ENCODE measurements around the gene SPAG6. TPM values are rescaled to one million over a fixed set of nuclear protein-coding genes. Genes with fewer than 3 reads are reported as not detected.
A peak's percentile ranks its signal among the peaks of the same experiment; 100 is the strongest.
"Not testable (repeated sequence)": the region's sequence is repeated elsewhere in the genome, so short reads cannot be mapped to it uniquely, and the experiment has no call there.

Gene SPAG6
- 0.02 and 1.4 TPM in 2 replicates for total RNA-seq (2014; rRNA removed; shearing (Covaris generic))

DNA sequence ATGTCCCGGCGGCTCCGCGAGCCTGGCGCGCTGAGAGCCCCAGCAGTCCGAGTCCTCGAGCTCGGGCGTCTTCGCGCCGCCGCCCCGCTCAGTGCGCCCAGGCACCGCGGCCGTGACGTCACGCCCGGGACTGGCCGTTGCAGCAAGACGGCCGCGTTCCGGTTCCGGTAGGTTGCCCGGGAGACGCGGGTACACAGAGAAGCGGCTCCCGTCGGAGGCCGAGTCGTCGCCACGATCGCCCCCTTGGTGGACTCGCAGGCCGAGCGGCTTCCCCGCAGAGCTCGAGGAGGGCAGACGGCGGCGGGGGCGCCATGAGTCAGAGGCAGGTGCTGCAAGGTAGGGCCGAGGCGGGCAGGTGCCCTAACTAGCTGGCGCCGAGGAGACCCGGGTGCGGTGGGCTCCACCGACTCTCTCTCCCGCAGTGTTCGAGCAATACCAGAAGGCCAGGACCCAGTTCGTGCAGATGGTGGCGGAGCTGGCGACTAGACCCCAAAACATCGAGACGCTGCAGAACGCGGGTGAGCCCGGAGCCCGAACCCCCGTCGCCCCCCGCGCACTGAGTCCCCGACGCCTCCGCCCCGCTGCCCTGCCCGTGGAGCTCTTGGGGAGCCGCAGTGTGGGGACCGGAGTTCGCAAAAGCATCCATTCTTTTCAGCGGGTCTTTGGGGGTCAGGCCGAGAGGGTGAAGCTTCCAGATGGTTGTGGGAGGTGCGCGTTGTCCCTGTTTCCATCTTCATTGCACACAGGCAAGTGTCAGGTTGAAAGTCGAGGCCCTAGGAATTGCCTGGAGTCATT lies at the start of gene SPAG6:
Gene SPAG6, plus strand, starts transcription at position 196 of the 795 bp plus-strand sequence. Its CDS starts 116 bp downstream, at position 312.
- no peak for DNase-seq (ENCODE audit: low read depth)

DNA sequence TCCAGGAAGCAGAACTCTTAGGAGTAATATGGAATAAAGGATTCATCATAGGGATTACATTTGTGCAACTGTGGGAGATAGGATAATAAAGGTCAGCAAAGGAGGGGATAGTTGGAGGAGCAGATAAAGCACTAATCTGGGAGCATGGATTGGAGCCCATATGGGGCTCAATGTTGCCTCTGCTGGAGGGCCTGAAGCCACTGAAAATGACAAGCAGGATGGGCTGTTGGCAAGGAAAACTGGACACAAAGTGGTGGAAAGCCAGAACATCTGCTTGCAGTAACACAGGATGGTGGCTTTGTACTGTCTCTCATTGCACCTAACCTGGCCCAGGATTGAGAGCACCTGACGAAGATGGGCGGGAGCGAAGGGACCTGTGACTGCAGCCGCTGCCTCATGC lies 44.1 kb upstream of the SPAG6 start:
- no peak for DNase-seq (ENCODE audit: low read depth)

DNA sequence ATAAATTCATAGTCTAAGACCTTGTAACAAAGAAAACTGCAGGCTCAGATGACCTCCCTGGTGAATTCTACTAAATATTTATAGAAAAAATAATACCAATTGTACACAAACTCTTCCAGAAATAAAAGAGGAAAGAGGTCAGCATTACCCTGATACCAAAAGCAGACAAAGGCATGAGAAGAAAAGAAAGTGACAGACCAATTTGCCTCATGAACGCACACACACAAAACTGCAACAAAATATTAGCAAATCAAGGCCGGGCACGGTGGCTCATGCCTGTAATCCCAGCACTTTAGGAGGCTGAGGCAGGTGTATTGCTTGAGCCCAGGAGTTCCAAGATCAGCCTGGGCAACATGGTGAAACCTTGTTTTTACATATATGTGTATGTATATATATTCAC lies 41.8 kb upstream of the SPAG6 start:
- no peak for DNase-seq (ENCODE audit: low read depth)

DNA sequence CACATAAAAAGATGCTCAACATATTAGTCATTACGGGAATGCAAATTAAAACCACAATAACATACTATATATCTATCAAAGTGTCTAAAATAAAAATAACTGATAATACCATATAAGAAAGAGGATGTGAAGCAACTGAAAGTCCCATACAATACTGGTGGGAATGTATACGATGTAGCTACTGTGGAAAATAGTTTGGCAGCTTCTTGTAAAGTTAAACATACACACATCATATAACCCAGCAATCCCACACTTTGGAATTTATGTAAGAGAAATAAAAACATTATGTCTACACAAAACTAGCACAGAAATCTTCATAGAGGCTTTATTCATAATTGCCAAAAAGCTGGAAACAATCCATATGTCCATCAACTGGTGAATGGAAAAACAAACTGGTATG lies 39.6 kb upstream of the SPAG6 start:
- no peak for DNase-seq (ENCODE audit: low read depth)

DNA sequence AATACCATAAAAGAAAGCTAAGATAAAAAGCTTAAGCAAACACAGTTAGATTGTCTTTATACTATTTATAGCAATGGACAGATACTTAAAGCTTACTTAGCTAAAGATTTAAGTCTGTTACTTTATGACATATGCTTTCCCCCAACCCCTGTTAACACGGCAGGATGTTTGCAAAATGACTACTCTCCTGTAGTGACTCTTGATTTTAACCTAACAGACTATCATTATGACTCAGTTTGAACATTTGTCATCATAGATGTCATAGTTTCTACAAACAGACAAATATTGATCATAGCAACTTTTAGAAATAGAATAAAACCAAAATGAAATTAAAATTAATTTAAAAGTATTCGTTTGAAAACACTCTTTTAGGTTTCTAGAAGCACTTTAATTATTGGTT lies 36.9 kb upstream of the SPAG6 start:
- peak; percentile 8 for DNase-seq (ENCODE audit: low read depth)

DNA sequence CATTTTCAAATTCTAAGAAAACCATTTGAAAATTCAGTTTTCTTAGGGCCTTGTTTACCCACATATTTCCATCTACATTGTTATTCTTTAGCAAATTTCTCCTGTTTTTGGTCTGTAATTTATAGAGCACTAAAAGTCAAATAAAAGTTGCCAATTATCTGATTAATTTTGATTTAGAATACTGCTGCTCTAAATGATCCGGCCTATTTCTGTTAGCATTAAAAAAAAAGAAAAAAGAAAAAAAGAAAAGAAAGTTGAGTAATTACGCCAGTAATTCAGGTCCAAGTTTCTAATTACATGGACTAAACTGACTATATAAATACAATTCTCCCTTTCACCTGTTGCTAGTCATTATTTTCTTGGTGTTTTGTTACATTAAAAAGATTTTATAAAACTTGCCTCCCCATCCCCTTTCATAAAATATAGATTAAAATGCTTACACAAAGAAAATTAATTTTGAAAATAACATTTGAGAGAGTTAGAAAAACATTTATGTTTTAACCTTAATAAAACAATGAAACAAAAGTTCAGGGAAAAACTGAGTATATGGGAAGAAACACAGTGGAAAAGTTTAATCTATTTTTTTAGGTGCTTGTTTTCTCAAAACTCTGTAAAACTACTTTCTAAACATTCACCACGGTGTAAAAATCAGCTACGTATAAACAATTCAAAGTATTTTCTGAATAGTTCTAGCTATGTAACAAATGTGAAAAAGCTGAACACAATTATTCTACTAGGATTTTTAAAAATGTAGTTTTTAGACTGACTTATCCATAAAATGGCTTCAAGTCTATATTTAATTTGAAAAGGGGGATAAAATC lies 35.9 kb upstream of the SPAG6 start:
- DNase-seq (ENCODE audit: low read depth), result no peak

DNA sequence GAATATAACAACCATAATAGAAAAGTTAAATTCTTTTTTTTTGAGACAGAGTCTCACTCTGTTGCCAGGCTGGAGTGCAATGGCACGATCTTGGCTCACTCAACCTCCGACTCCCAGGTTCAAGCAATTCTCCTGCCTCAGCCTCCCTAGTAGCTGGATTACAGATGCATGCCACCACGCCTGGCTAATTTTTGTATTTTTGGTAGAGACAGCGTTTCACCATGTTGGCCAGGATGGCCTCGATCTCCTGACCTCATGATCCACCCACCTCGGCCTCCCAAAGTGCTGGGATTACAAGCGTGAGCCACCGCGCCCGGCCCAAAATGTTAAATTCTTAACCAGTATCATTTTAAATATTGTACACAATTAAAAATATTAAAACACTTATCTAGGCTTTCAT lies 35.3 kb upstream of the SPAG6 start:
- not testable (repeated sequence) for DNase-seq (ENCODE audit: low read depth)

DNA sequence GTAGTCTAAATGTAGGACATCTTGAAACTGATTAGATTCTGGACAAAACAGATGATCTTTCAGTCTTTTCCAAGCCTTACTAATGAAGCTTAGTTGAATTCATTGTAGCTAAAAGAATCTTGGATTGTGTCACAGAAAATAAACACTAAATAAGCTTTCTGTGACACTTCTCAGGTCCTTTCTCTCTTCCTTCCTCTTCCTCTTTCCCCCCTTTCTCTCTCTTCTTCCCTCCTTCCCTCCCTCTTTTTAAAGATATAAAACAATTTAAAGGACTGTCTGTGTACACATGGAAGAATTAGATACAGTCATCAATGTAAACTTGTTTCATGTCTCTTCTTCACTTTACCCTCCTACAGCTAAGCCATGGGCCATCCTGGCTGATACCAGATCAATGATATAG lies 34.4 kb upstream of the SPAG6 start:
- no peak for DNase-seq (ENCODE audit: low read depth)

DNA sequence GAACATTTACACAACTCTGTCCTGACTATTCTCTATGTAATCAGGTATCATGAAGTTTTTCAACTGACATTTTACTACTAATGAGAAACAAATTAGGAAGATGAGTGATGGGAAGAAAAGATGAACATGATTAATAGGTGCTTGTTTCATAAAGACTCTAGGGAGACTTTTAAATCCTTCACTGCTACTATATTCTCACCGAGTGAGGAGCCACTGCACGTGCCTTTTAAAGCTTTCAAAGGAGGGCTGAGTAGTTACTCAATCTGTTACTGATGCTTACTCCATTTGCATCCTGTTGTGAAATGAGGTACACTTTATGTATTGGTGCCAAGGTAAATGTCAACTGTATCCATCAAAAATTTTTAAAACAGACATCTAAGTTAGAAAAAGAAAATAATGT lies 30.4 kb upstream of the SPAG6 start:
- DNase-seq (ENCODE audit: low read depth), result no peak

DNA sequence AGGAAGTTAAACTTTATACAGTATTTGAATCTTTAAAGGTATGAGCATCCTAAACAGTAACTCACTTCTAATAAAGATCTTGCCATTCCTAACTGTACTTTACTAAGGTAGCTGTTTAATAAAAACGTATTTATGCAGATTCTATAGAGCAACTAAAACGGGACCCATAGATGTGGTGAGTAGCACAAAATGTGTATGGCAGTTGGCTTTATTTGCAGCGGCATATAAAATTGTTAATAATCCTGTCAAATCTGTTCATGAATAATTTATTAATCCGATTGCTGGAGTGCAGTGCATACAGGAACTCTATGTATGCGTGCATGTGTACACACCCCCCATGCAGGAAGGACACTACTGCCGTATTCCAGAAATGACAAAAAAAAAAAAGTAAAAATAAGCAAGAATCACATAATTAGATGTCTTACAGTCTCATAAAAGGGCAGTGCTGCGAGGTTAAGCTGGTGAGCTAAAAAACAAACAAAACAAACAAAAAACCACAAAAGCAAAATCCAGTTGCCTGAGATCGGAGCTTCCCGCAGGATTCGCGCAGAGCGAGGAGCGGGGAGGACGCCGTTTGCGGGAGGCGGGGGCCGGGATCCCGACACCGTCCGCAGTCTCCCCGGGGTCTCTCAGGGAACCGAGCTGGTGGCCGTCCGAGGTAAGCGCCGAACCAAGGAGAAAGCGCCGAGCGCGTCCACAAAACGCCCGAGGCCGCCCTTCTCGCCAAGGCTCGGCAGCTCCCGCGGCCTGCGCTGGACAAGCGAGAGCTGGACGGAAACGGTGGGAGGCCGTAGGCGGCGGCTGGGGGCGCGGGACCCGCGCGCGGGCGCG lies 29.6 kb upstream of the SPAG6 start:
- DNase-seq (ENCODE audit: low read depth), result no peak

DNA sequence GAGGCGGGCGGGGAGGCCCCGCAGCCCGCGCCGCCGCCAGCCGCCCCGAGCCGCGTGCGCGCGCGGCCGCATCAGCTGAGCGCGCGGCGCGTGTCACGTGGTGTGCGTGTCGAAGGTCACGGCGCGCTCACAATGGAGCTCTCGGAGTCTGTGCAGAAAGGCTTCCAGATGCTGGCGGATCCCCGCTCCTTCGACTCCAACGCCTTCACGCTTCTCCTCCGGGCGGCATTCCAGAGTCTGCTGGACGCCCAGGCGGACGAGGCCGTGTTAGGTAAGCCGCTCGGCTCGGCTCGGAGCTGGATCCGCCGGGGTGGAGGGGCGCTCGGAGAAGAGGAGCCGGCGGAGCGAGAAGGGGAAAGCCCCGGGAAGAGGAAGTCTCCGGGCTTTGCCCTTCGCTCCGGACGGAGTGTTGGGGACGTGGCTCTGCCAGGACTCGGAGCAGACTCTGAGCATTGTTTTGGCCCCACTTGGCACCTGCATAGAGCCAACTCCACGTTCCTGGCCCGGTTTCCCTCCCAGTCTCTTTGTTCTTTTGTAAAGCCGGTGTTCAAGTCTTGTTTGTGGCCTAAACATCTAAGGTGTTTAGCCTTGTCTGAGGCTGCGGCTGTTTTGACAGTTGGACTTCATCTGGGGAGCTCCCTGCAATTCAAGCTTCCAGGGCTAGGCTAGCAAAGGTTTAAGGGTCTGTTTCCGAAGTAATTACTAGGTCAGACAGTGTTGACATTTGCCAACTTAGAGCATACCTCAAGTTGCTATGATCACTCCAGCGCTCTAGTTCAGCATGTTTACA lies 28.8 kb upstream of the SPAG6 start, which contains the start of gene COMMD3:
Gene COMMD3, plus strand, starts transcription at position 103 of the 790 bp plus-strand sequence. Its CDS starts 30 bp downstream, at position 133.
- DNase-seq (ENCODE audit: low read depth), result peak; percentile 68

DNA sequence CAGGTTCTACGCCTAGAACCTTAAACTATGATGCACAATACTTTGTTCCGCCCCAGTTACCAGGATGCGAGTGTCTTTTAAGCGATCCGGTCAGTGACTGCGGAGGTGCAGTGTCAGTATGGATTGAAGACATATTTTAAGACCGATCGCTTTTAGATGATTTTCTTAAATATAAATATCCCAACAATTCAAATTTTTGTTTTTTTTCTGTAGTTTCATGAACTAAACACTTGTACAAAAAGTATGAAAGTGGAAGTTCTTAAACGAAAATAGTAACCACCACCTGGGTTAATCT lies 28.3 kb upstream of the SPAG6 start:
- DNase-seq (ENCODE audit: low read depth), result no peak

DNA sequence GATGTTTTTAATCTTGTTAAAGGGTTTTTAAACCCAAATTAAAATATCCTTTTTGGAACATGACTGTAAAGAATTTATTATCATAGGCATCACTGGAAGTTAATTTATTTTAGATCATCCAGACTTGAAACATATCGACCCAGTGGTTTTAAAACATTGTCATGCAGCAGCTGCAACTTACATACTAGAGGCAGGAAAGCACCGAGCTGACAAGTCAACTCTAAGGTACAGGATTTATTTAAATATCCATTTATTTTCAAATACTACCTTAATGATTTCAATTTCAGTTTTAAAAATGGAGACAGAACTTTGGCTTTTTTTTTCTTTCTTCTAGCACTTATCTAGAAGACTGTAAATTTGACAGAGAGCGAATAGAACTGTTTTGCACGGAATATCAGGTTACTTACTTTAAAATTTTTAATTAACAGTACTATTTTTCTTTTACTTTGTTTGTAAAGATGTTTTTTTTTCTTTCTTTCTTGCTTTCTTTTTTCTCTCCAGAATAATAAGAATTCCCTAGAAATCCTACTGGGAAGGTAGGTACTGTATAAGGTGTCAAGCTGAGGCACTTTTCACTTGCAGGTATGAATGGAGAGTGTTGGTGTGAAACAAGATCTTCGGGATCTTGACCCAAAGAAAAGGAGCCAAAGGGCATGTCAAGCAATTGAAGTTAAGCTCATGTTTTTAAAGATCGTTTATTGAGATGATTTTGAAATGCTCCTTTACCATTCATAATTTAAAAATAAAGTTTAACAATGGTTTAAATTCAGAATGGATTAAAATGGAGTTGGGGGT lies 27.3 kb upstream of the SPAG6 start:
- no peak for DNase-seq (ENCODE audit: low read depth)

DNA sequence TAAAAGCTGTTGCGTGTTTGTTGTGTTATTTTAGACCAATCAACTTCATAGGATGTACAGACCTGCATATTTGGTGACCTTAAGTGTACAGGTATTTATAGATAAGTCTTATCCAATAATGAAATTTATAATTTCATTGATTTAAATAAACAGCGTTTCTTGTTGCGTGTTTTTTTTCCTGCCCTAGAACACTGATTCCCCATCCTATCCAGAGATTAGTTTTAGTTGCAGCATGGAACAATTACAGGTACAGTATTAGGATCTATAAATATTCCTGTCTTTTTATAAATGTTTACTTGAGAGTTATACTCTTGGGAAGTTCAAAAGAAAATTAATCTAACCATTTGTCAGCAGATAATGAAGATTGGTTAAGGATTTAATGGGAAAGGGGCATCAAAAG lies 26.5 kb upstream of the SPAG6 start:
- no peak for DNase-seq (ENCODE audit: low read depth)

DNA sequence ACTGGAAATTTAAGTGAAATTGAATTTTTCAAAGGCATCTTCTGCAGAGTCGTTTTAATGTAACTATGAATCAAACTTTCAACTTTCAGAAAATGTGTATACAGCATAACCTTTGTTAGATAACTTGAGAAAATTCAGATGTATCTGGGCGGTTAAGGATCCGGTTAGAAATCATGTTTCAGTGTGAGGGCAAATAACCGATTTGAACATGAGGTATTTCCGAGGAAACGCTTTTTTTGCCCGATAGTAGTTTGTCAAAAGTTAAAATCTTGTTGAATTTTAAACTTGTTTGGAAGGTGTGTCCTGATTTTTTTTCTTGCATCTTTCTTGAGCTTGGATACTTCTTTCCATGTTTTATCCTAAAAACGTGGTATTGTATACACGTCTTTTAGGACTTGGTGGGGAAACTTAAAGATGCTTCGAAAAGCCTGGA lies 25.7 kb upstream of the SPAG6 start:
- no peak for DNase-seq (ENCODE audit: low read depth)

DNA sequence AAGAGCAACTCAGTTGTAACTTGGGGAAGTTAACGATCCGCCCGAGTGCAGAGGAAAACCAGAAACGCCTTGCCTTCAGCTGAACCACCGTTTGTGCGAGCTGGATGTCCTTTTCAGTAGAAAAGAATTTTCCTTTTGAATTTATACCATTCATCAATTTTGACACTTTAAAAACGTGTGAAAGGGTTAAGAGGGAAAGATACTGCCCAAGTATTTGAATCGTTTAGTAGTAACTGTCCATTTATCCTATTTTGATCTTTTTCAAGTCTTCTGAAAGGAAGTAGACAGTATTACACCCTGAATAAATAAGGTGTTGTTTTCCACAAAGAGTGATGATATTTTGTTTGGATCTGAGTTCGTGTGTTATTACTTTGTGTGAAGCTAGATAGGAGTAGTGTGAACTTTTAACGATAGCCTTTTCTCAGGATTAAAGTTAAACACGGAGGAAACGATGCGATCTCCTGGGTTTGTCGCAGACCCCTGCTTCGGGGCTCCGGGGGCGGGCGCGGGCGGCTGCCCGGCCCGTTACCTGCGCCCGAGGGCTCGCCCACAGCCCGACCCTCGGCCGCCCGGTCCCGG lies 25.2 kb upstream of the SPAG6 start:
- no peak for DNase-seq (ENCODE audit: low read depth)

DNA sequence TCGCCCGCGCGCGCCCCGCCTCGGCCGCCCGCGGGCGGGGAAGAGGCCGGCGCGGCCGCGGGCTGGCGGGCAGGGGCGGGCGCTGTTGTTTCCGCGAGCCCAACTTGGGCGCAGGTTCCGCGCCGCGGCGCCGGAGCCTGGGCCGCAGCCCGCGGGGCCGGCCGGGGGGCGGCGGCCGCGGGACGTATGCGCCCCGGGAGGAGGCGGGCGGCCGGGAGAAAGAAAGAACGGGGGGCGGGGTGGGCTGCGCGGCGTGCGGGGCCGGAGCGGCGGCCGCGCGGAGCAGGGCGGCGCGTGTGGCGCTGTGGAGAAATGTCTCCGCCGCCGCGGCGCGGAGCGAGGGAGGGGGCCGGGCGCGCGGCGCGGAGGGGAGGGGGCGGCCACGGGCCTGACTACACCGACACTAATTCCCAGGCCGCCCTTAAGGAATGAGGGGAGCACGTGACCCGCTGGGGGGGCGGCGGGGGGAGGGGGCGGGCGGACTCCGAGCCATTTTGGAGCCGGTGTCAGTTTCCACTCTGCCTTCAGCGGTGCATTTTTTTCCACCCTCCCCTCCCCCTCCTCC lies 24.6 kb upstream of the SPAG6 start, which contains the start of gene BMI1:
Gene BMI1, plus strand, starts transcription at position 509 of the 565 bp plus-strand sequence. CDS start 5,351 bp downstream, outside the sequence.
- DNase-seq (ENCODE audit: low read depth), result peak; percentile 57

DNA sequence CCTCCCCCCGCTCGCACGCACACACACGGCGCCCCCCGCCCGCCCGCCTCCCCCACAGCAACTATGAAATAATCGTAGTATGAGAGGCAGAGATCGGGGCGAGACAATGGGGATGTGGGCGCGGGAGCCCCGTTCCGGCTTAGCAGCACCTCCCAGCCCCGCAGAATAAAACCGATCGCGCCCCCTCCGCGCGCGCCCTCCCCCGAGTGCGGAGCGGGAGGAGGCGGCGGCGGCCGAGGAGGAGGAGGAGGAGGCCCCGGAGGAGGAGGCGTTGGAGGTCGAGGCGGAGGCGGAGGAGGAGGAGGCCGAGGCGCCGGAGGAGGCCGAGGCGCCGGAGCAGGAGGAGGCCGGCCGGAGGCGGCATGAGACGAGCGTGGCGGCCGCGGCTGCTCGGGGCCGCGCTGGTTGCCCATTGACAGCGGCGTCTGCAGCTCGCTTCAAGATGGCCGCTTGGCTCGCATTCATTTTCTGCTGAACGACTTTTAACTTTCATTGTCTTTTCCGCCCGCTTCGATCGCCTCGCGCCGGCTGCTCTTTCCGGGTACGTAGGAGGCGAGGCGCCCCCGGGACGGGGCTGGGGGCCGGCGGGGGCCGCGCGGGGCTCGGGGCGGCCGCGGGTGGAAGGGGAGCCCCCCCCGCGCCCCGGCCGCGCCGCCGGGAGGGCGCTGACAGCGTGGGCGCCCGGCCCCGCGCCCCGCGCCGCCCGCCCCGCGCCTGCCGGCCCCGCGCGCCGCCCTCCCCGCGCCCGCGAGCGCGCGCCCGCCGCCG lies 24.0 kb upstream of the SPAG6 start:
- peak; percentile 50 for DNase-seq (ENCODE audit: low read depth)
